AG08395 (cell line): Measurements from ENCODE around the gene INSYN2B.

Experiments
- DNase-seq: peaks from one replicate; pipeline ENCODE4 v3.0.0; 2012; ENCODE audit warnings: mixed read lengths, low spot score

INSYN2B gene

GRCh38 chr5:169980418-169981053 is at the start of gene INSYN2B:
Gene INSYN2B, minus strand, starts transcription at chr5:169980495. Its CDS starts 96,597 bp downstream, at chr5:169883898.
- DNase-seq: peak; percentile 89

- no peak for DNase-seq
Measured at GRCh38 chr5:170028124-170028523, 47.8 kb upstream of the INSYN2B start.

DNA sequence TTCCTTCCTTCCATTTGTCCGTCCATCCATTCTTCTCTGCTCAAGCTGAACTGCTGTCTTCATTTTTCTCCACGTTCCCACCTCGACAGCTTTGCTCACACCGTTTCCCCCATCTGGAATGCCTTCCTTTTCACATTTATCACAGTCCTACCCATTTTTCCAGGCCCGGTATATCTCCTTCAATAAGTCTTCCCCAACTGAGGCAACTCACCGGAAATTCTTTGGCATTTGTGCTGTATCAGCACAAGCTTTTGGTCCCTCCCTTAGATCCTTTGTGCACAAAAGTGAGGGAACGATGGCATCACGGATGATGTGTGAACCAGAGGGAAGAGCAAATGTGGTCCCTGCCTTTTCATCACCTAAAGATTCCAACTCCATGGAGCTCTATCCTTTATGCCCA is 45.6 kb upstream of the INSYN2B start:
- DNase-seq: no peak

DNA sequence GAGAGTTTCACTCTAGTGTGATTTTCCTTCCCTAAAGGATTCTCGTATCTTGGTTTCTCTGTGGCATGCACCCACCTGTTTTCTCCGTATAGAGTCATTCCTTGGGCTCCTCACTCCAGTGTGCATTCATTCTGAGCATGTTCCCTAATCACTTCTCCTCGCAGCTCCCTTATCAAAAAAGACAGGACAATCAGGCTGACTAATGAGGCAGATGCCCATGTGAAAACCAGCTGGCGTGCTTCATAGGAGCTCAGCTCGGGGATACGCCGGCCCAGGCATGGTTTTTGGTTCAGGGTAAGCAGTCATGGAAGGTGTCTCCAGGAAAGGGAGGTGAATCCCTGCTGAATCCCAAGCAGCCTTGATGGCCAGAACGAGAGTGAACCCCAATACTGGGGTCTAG is 41.2 kb upstream of the INSYN2B start:
- DNase-seq: no peak

GRCh38 chr5:170020423-170020822 is 40.1 kb upstream of the INSYN2B start:
- DNase-seq: no peak

- no peak for DNase-seq
Measured at GRCh38 chr5:170012622-170013021, 32.3 kb upstream of the INSYN2B start.

- DNase-seq: no peak
Measured at GRCh38 chr5:170011751-170012150, 31.5 kb upstream of the INSYN2B start.

DNA sequence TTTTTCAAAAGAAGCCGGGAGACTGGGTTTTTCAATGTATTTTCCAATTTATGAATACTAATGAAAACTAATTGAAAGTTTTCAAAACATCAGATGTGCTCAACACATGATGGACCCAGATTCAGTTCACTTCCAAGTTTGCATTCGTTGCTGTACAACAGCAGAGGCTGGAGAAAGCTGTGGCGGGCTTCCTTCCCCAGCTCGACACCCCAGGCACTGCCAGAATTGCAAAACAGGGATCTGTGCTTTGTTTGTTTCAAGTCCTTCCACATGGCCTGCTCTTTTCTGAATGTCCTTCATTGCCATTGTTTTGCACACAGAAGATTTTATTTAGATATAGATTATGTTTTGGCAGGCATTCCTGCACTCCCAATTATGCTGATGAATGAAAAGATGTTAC is 30.3 kb upstream of the INSYN2B start:
- DNase-seq: no peak

GRCh38 chr5:170008376-170008775 is 28.1 kb upstream of the INSYN2B start:
- no peak for DNase-seq

DNA sequence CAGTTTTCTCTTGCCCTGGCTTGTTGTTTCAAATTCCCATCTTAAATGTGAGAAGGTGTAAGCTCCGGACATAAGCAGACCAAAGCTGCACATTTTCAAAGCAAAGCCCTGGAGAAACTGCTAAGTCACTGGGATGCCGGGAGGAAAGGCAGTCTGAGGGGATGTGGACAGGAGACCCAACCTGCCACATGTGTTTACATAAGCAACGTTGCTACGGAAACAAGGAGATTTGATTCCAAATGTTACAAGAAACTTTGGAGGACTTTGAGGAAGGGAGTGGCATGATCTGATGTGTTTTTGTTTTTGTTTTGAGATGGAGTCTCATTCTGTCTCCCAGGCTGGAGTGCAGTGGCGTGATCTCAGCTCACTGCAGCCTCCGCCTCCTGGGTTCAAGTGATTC is 25.7 kb upstream of the INSYN2B start:
- DNase-seq: no peak

- DNase-seq: no peak
Measured at GRCh38 chr5:170000155-170000554, 19.9 kb upstream of the INSYN2B start.

DNA sequence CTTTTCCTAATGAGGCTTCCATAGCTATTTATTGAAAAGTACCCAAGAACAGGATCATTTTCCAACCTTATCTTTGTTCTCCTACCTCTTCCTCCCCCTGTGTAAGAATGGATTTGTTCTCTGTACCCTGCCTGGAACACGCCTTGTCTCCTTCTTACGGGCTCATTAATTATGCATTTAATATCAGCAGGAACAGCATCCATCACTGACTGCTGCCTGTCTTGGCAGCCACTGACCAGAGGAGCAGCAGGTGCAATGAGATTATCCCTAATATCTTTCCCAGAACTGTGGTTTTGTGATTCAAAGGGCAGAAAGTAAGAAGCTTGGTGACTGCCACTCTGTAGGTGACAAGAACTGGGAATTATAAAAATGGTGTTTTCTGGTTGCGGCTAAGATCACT is 19.3 kb upstream of the INSYN2B start:
- DNase-seq: no peak

GRCh38 chr5:169997798-169998197 is 17.5 kb upstream of the INSYN2B start:
- no peak for DNase-seq

- no peak for DNase-seq
Measured at GRCh38 chr5:169993485-169993790, 13.1 kb upstream of the INSYN2B start.

DNA sequence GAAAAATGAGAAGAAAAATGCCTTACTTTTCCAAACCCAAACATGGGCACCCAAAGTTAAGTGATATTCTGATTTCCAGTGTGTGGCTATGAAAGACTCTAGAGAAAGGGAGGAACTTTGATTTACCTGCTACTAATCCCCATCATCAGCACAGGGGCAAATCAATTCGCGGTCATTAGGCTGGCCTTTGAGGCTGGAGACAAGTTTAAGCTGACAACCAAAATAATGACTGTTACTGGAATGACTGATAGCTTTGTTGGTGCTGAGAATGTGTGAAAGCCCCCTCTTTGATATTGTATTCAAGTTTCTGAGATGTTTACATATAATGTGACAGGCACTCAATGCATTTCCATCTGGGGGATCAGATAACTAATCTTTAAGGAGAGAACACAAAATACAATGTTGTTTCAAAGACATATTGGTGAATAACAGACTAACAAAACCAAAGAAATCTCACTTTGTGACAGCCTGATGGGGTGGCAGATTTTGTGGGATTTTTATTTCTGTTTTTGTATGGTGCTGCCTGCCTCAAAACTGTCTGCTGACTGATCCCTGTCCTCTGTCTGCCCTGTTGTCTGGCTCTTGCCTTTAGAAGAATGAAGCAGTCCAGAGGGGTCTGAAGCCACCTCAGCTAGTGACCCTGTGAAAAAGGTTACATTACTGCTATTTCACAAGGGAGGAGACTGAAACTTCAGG is 12.6 kb upstream of the INSYN2B start:
- DNase-seq: no peak

GRCh38 chr5:169991115-169991869 is 11.0 kb upstream of the INSYN2B start:
- no peak for DNase-seq

DNA sequence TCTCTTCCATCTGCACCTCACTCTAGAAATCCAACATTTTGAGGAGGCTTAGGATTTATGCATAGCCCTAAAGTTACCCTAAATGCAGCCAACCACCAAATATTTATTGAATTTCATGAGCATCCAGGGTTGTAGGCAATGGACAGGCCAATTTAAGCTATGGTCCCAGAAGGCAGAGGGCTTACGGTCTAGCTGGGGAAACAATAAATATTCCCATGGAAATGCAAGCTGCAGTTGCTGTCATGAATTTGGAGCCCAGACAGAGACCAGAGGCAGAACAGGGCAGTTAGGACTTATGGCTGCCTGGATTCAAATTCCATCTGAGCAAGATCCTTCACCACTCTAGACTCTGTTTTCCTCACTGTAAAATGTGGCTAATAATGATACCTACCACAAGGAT is 9.1 kb upstream of the INSYN2B start:
- no peak for DNase-seq

- DNase-seq: no peak
Measured at GRCh38 chr5:169988947-169989346, 8.7 kb upstream of the INSYN2B start.

GRCh38 chr5:169988206-169988605 is 7.9 kb upstream of the INSYN2B start:
- no peak for DNase-seq

GRCh38 chr5:169979871-169980270 is 424 bp downstream of the INSYN2B start:
- no peak for DNase-seq

- DNase-seq: peak; percentile 21
Measured at GRCh38 chr5:169978714-169979113, 1.6 kb downstream of the INSYN2B start.

GRCh38 chr5:169974121-169974770 is 6.0 kb downstream of the INSYN2B start:
- no peak for DNase-seq

- no peak for DNase-seq
Measured at GRCh38 chr5:169973056-169973455, 7.2 kb downstream of the INSYN2B start.
